Measurements from ENCODE around the gene PMVK.

The PMVK gene

DNA sequence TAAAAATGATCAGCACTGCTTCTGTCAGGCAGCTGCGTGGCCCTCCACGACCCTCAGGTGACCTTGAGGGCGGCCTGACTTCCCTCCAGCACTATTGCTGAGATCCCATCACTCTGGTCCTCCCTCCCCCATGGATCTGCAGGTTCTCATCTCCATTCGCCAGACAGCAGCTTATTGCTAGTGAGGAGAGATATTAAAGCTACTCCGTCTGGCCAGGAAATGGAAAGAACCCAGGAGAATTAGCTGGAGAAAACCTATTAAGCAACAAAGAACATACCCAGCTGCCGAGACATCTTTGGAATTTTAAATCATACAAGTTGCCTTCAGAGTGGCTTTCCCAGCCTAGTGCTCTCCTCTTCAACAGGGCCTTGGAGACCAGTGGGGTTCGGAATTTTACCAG, 40.7 kb downstream of the PMVK start:
- intact Hi-C loops (cut with DNase I; ENCODE audit: low total_unique reads), result no loop called here
- H3K9me3 ChIP-seq, result no peaks in the 10 kb centered on the region
- no peak for DNase-seq
- TF ChIP-seq, protein P1, sequence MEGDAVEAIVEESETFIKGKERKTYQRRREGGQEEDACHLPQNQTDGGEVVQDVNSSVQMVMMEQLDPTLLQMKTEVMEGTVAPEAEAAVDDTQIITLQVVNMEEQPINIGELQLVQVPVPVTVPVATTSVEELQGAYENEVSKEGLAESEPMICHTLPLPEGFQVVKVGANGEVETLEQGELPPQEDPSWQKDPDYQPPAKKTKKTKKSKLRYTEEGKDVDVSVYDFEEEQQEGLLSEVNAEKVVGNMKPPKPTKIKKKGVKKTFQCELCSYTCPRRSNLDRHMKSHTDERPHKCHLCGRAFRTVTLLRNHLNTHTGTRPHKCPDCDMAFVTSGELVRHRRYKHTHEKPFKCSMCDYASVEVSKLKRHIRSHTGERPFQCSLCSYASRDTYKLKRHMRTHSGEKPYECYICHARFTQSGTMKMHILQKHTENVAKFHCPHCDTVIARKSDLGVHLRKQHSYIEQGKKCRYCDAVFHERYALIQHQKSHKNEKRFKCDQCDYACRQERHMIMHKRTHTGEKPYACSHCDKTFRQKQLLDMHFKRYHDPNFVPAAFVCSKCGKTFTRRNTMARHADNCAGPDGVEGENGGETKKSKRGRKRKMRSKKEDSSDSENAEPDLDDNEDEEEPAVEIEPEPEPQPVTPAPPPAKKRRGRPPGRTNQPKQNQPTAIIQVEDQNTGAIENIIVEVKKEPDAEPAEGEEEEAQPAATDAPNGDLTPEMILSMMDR (IDR thresholded peaks at IDR 0.05), result no peak
- no peaks in the 10 kb centered on the region for H3K36me3 ChIP-seq
- no peaks in the 10 kb centered on the region for H3K4me1 ChIP-seq
- H3K4me3 ChIP-seq, result no peak overlapping the region
- no peak overlapping the region for H3K27ac ChIP-seq
- peaks cover 0 to 7% of the 10 kb centered on the region in 2 donors for H3K27me3 ChIP-seq

DNA sequence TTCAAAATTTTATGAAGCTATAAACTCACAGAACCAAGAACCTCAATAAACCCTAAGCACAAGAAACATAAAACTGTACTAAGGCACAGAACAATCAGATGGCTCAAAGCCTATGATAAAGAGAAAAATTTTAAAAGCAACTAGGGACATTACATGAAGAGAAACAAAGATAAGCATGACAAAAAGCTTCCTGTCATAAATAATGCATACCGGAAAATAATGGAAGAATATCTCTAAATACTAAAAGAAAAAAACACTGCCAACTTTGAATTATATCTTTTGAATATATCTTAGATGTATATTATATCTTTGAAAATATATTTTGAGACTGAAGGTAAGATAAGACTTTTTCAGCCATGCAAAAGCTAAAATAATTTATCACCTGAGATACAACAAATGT, 45.1 kb downstream of the PMVK start:
- no peak for DNase-seq
- Histone ChIP-seq H3K9me3 (no peaks in the 10 kb centered on the region), H3K27ac (no peak overlapping the region), H3K27me3 (no peaks in the 10 kb centered on the region), H3K36me3 (no peaks in the 10 kb centered on the region), H3K4me3 (no peak overlapping the region), H3K4me1 (no peaks in the 10 kb centered on the region)
- intact Hi-C loops (cut with DNase I; ENCODE audit: low total_unique reads), result no loop called here
- TF ChIP-seq, protein P1 (IDR thresholded peaks at IDR 0.05), result no peak

DNA sequence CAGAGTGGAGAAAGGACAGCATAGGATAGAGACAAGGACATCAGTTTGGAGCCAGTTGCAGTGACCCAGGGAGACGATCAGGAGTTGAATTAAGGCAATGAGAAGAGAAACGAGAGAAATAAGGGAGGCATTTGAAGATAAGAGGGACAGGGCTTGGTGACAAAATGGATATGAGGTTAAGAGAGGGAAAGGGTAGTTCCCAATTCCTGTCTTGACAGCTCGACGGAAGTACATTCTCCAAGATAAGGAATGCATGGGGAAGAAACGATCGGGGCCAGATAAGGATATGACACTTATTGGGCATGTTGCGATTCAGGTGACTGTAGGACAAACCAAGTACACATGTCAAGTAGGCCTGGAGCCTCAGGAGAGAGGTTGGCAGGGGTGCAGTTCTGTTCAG, 47.8 kb downstream of the PMVK start:
- DNase-seq, result no peak
- Histone ChIP-seq H3K4me3 (no peak overlapping the region), H3K27me3 (no peaks in the 10 kb centered on the region), H3K4me1 (no peaks in the 10 kb centered on the region), H3K36me3 (no peaks in the 10 kb centered on the region), H3K27ac (no peak overlapping the region), H3K9me3 (no peaks in the 10 kb centered on the region)
- intact Hi-C loops (cut with DNase I; ENCODE audit: low total_unique reads), result loop anchor here (10.0 kb wide), 2 partner anchors 224 to 394 kb away; no protein-coding TSS in a partner anchor
- TF ChIP-seq, protein P1 (IDR thresholded peaks at IDR 0.05), result no peak

DNA sequence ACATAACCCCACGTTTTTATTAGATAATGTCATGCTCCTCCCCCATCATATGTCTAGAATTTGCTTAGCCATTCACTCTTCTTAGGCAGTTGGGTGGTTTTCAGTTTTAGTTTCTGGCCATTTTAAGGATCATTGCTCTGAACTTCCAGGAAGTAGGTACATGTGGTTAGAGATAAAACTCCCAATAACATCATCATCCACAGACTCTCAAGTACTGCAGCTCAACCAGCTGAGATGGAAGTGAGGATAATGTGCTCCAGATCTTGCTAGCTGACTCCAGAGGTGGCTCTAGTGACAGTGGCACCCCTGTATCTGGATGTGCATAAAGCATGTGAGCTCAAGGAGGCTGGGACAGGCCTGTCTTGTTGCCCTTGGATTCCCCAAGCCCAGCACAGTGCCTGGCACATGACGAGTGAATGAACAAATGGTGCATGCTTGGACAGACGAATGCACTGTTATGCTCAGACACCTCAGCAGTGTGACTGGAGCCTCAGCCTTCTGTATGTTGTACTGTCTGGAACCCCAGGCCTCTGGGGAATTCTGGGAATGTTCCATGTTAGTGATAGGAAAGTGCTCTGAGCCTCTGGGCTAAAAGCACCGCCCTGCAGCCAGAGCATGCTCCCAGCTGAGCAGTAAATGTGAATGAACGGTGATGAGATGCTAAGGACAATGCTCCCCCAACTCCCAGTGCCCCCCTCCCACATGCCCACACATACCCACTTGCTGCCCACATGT, 50.1 kb downstream of the PMVK start:
- H3K27me3 ChIP-seq, result no peaks in the 10 kb centered on the region
- intact Hi-C loops (cut with DNase I; ENCODE audit: low total_unique reads), result loop anchor here (10.0 kb wide), 2 partner anchors 222 to 392 kb away; no protein-coding TSS in a partner anchor
- TF ChIP-seq, protein P1 (IDR thresholded peaks at IDR 0.05), result no peak
- DNase-seq, result no peak
- H3K9me3 ChIP-seq, result no peaks in the 10 kb centered on the region
- H3K27ac ChIP-seq, result no peak overlapping the region
- H3K4me1 ChIP-seq, result no peaks in the 10 kb centered on the region
- no peaks in the 10 kb centered on the region for H3K36me3 ChIP-seq
- H3K4me3 ChIP-seq, result no peak overlapping the region

DNA sequence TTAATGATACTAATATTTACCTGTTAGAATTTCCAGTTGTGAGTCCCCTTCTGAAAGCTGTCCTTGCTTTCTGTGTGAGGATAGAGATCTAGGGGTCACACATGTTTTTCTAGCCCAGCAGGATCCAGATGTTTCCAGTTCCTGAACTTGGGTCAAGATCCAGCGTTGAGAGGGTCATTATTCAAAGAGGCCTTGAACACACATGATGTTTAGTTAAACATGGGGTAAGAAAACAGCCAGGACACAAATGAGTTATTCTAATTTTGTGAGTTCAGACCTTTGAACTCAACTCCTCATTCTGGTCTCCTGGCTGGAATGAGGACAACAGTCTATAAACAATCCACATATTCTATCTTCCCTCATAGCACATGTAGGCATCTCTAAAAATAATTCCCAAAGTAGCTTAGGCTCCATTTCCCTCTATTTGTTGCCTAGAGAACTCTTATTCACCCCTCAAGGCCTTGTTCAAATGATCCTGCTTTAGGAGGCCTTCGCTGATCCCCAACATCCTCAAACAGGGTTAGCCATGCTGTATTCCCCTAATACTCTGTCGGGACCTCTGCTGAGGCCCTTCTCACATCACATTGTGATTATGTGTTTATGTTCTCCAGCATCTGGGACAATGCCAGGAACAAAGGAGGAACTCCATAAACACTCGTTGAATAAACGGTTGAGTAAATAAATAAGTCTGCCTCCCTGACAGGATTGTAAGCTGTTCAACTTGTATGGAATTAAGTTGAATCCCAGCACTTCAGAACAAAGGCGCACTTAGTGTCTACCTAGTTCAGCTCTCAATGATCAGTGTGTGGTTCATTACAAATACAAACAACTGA, 51.4 kb downstream of the PMVK start:
- intact Hi-C loops (cut with DNase I; ENCODE audit: low total_unique reads), result loop anchor here (10.0 kb wide), 2 partner anchors 220 to 390 kb away; no protein-coding TSS in a partner anchor
- no peak overlapping the region for H3K27ac ChIP-seq
- no peak for DNase-seq

More for the DNA sequence above, 51.4 kb downstream of the PMVK start:
- Histone ChIP-seq H3K4me3 (no peak overlapping the region), H3K27me3 (no peaks in the 10 kb centered on the region), H3K9me3 (no peaks in the 10 kb centered on the region), H3K36me3 (no peaks in the 10 kb centered on the region), H3K4me1 (no peaks in the 10 kb centered on the region)
- TF ChIP-seq, protein P1 (IDR thresholded peaks at IDR 0.05), result no peak

Data from tibial artery (tissue), 4 donors.